Progenitor cell of endocrine pancreas (in vitro differentiated cells): ENCODE data around the gene ACBD6. TPM values are rescaled to one million over a fixed set of nuclear protein-coding genes. Genes with fewer than 3 reads are reported as not detected.
A peak's percentile ranks its signal among the peaks of the same experiment; 100 is the strongest.
"Not testable (repeated sequence)": the region's sequence is repeated elsewhere in the genome, so short reads cannot be mapped to it uniquely, and the experiment has no call there.

Experiments
- DNase-seq: peaks from one replicate; pipeline ENCODE4 v3.0.0; 2021; ENCODE audit warnings: low spot score; ENCODE audit not compliant: unreplicated experiment
- H3K27ac Mint-ChIP-seq: 2 replicates; pipeline ENCODE4 v1.8.0; 2021; ENCODE audit warnings: mild to moderate bottlenecking, moderate library complexity, mixed read lengths
- H3K27me3 Mint-ChIP-seq: 2 replicates; pipeline ENCODE4 v1.8.0; 2021; ENCODE audit warnings: mixed read lengths
- H3K36me3 Mint-ChIP-seq: 2 replicates; pipeline ENCODE4 v1.8.0; 2022; ENCODE audit warnings: mixed read lengths; ENCODE audit not compliant: insufficient read depth
- H3K4me1 Mint-ChIP-seq: 2 replicates; pipeline ENCODE4 v1.8.0; 2021; ENCODE audit warnings: low read depth, mixed read lengths
- H3K4me3 Mint-ChIP-seq: 2 replicates; pipeline ENCODE4 v1.8.0; 2021; ENCODE audit warnings: low read depth, mild to moderate bottlenecking, moderate library complexity, mixed read lengths
- H3K9me3 Mint-ChIP-seq: 2 replicates; pipeline ENCODE4 v1.8.0; 2021; ENCODE audit warnings: low read depth, mixed read lengths
- total RNA-seq: library from RNA; stranded (reverse); gene quantifications from 2 replicates; pipeline ENCODE4 v1.2.1, GENCODE V29; 2021
- TF ChIP-seq, protein P1 (sequence below): fragments of 200-600 bp; sonication (generic); IDR thresholded peaks from one replicate; pipeline ENCODE4 v1.5.0; 2021; ENCODE audit warnings: antibody characterized with exemption, mild to moderate bottlenecking; ENCODE audit not compliant: unreplicated experiment

ACBD6 gene
- total RNA-seq, 1 donor from 2014 or later = 54.2 TPM

- H3K36me3 Mint-ChIP-seq = peaks cover 7% of the 10 kb centered on the region
- no peaks in the 10 kb centered on the region for H3K27me3 Mint-ChIP-seq
- peaks cover 4% of the 10 kb centered on the region for H3K9me3 Mint-ChIP-seq
- no peak overlapping the region for H3K4me3 Mint-ChIP-seq
- TF ChIP-seq, protein P1, sequence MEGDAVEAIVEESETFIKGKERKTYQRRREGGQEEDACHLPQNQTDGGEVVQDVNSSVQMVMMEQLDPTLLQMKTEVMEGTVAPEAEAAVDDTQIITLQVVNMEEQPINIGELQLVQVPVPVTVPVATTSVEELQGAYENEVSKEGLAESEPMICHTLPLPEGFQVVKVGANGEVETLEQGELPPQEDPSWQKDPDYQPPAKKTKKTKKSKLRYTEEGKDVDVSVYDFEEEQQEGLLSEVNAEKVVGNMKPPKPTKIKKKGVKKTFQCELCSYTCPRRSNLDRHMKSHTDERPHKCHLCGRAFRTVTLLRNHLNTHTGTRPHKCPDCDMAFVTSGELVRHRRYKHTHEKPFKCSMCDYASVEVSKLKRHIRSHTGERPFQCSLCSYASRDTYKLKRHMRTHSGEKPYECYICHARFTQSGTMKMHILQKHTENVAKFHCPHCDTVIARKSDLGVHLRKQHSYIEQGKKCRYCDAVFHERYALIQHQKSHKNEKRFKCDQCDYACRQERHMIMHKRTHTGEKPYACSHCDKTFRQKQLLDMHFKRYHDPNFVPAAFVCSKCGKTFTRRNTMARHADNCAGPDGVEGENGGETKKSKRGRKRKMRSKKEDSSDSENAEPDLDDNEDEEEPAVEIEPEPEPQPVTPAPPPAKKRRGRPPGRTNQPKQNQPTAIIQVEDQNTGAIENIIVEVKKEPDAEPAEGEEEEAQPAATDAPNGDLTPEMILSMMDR = peak; percentile 76
- H3K4me1 Mint-ChIP-seq = no peaks in the 10 kb centered on the region
- H3K27ac Mint-ChIP-seq = no peak overlapping the region
- DNase-seq = no peak
Observed at GRCh38 chr1:180415985-180416633, 86.3 kb downstream of the ACBD6 start.

DNA sequence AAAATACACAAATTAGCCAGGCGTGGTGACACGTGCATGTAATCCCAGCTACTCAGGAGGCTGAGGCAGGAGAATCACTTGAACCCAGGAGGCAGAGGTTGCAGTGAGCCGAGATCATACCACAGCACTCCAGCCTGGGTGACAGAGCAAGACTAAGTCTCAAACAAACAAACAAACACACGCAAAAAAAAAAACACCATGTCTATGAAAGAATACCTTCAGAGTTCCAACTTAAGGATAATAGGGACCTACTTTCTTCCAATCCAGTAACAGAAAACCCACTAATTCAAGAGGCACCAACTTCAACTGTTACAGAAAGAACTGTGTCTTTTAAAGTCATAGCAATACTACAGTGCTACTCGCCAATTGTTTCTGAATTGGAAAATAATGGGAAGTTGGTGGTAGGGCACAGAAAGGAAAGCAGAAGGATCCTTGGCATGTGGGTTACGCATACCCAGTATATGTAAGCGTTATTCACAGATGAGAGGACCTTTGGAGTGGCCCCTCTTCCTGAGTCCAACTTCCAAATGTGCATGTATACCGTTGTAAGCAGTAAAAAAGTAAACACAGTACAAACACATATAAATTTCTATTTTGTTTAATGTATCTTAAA is 87.0 kb downstream of the ACBD6 start:
- Mint-ChIP-seq H3K27ac (no peak overlapping the region), H3K36me3 (peaks cover 6% of the 10 kb centered on the region), H3K4me1 (no peaks in the 10 kb centered on the region), H3K4me3 (no peak overlapping the region), H3K27me3 (no peaks in the 10 kb centered on the region), H3K9me3 (no peaks in the 10 kb centered on the region)
- no peak for DNase-seq
- TF ChIP-seq, protein P1 = no peak

DNA sequence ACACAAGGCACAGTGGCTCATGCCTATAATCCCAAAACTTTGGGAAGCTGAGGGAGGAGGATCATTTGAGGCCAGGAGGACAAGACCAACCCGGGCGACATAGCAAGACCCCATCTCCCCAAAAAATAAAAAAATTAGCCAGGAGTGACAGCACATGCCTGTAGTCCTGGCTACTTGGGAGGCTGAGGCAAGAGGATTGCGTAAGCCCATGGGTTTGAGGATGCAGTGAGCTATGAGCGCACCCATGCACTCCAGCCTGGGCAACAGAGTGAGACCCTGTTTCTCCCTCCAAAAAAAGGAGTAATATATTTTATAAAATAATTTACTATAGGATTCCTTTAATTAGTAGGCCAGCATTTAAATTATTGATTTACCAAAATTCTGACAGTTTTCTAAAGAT is 89.8 kb downstream of the ACBD6 start:
- DNase-seq = no peak
- H3K27ac Mint-ChIP-seq = no peak overlapping the region
- no peaks in the 10 kb centered on the region for H3K4me1 Mint-ChIP-seq
- no peaks in the 10 kb centered on the region for H3K27me3 Mint-ChIP-seq
- H3K9me3 Mint-ChIP-seq = no peaks in the 10 kb centered on the region
- H3K4me3 Mint-ChIP-seq = no peak overlapping the region
- TF ChIP-seq, protein P1 = no peak
- peaks cover 6% of the 10 kb centered on the region for H3K36me3 Mint-ChIP-seq

DNA sequence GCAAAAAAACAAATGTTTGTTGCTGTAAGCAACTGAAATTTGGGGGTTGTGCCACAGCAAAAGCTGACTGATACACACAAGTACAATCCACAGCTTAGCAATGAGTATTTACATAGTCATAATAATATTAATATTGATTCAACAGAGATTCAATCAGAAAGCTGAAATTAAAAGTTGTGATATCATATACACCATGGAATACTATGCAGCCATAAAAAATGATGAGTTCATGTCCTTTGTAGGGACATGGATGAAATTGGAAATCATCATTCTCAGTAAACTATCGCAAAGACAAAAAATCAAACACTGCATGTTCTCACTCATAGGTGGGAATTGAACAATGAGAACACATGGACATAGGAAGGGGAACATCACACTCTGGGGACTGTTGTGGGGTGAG is 94.2 kb downstream of the ACBD6 start:
- not testable (repeated sequence) for H3K27ac Mint-ChIP-seq, H3K4me3 Mint-ChIP-seq, DNase-seq, H3K4me1 Mint-ChIP-seq, H3K36me3 Mint-ChIP-seq, H3K9me3 Mint-ChIP-seq, H3K27me3 Mint-ChIP-seq

DNA sequence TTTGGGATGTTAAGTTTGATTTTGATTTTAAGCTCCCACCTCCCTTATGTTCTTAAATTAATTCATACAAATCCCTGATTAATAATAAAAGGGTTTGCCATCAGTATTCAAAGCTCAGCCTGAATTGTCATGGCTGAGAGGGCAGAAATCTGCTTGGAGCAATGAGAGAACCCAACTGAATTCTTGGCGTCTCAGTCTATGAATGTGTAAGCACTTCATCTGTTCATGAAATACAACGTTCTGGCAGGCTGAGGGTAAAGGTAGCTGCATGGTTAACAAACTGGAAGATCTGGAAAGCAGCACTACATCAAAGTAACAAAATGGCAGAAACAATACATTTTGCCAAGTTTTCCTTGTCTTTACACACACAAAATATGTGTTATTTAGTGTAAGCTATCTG is 95.3 kb downstream of the ACBD6 start:
- H3K27ac Mint-ChIP-seq = no peak overlapping the region
- H3K9me3 Mint-ChIP-seq = no peaks in the 10 kb centered on the region
- no peak for DNase-seq
- H3K4me3 Mint-ChIP-seq = no peak overlapping the region
- H3K4me1 Mint-ChIP-seq = peaks cover 4% of the 10 kb centered on the region
- TF ChIP-seq, protein P1 = no peak
- peaks cover 3% of the 10 kb centered on the region for H3K36me3 Mint-ChIP-seq
- no peaks in the 10 kb centered on the region for H3K27me3 Mint-ChIP-seq

DNA sequence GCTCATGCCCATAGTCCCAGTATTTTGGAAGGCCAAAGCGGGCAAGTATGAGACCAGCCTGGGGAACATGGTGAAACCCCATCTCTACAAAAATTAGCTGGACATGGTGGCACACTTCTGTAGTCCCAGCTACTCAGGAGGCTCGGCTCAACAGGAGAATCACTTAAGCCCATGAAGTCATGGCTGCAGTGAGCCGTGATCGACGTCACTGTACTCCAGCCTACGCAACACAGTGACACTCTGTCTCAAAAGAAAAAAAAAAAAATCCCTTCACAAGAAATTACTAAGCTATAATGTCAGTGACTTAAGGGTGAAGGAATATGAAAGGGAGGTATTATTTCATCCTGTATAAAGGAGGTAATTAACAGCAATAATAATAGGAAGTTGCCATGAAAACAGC is 99.8 kb downstream of the ACBD6 start:
- Mint-ChIP-seq H3K4me1 (peaks cover 4% of the 10 kb centered on the region), H3K4me3 (no peak overlapping the region), H3K27ac (no peak overlapping the region), H3K36me3 (no peaks in the 10 kb centered on the region), H3K9me3 (no peaks in the 10 kb centered on the region), H3K27me3 (no peaks in the 10 kb centered on the region)
- TF ChIP-seq, protein P1 = no peak
- DNase-seq = no peak
